K562 (cell line): Measurements from ENCODE around the gene ZCCHC14. TPM values are rescaled to one million over a fixed set of nuclear protein-coding genes. Genes with fewer than 3 reads are reported as not detected.

Experiments used
- ATF1 ChIP-seq, 2 experiments: fragments of 450-650 bp in 1 of 2; IDR thresholded peaks; 2 replicates each; pipeline ENCODE4 v1.6.1; 2016; ENCODE audit warnings: missing compliant biosample characterization in 1 of 2, missing genetic modification characterization in 1 of 2
- CREB3 ChIP-seq: fragments of 450-650 bp; conservative IDR thresholded peaks from 2 replicates; pipeline ENCODE4 v1.6.1; 2016; ENCODE audit warnings: missing genetic modification characterization, low read depth, mild to moderate bottlenecking, missing compliant biosample characterization, moderate library complexity
- CUX1 ChIP-seq: fragments of 200-800 bp; sonication (Bioruptor generic); IDR thresholded peaks from 2 replicates; pipeline ENCODE4 v1.6.1; 2016; ENCODE audit warnings: missing genetic modification characterization, missing compliant biosample characterization
- E2F6 ChIP-seq, 2 experiments: IDR thresholded peaks; 2 replicates each; pipeline ENCODE4 v1.6.1; 2011; ENCODE audit warnings: borderline replicate concordance in 1 of 2, control low read depth in 1 of 2, low read depth in 1 of 2, low read length in 1 of 2, mild to moderate bottlenecking in 1 of 2, mixed read lengths in 1 of 2, moderate library complexity in 1 of 2; ENCODE audit not compliant: insufficient read depth in 1 of 2, insufficient read length in 1 of 2, poor library complexity in 1 of 2, severe bottlenecking in 1 of 2; ENCODE audit errors: extremely low read depth in 1 of 2
- HDAC8 ChIP-seq: fragments of 450-650 bp; IDR thresholded peaks from 2 replicates; pipeline ENCODE4 v1.6.1; 2016; ENCODE audit warnings: mild to moderate bottlenecking, missing genetic modification characterization, moderate library complexity, missing compliant biosample characterization
- ID3 ChIP-seq, 2 experiments: fragments of 250-450 bp in 1 of 2; fragments of 450-650 bp in 1 of 2; sonication (Bioruptor Pico) in 1 of 2; IDR thresholded peaks; 2 replicates each; pipeline versions ENCODE4 v1.6.1 to v1.8.0; 2016 to 2021; ENCODE audit warnings: mild to moderate bottlenecking in 2 of 2, moderate library complexity in 2 of 2, missing compliant biosample characterization in 1 of 2, missing genetic modification characterization in 1 of 2
- L3MBTL2 ChIP-seq: fragments of 450-650 bp; IDR thresholded peaks from 2 replicates; pipeline ENCODE4 v1.6.1; 2016; ENCODE audit warnings: mild to moderate bottlenecking, moderate library complexity
- MYC ChIP-seq, 2 experiments: fragments of 250-450 bp in 1 of 2; sonication (Bioruptor Pico) in 1 of 2; IDR thresholded peaks; 2 replicates each; pipeline versions ENCODE4 v1.5.1 to v1.6.1; 2012 to 2021; ENCODE audit warnings: low read depth in 2 of 2, borderline replicate concordance in 1 of 2, improper control_type of control experiment in 1 of 2, low read length in 1 of 2, mild to moderate bottlenecking in 1 of 2, moderate library complexity in 1 of 2
- POLR2B ChIP-seq: fragments of 450-650 bp; IDR thresholded peaks from 2 replicates; pipeline ENCODE4 v1.6.1; 2018; ENCODE audit warnings: low read depth; ENCODE audit not compliant: partially characterized antibody
- RBM15 ChIP-seq: fragments of 200-400 bp; formaldehyde crosslinking; IDR thresholded peaks from 2 replicates; pipeline ENCODE4 v1.6.1; 2018; ENCODE audit warnings: mild to moderate bottlenecking, low read length, moderate library complexity; ENCODE audit not compliant: insufficient read depth
- RFX1 ChIP-seq: fragments of 450-650 bp; IDR thresholded peaks from 2 replicates; pipeline ENCODE4 v1.6.1; 2016; ENCODE audit warnings: mild to moderate bottlenecking, moderate library complexity
- SMARCA4 ChIP-seq: fragments of 450-650 bp; IDR thresholded peaks from 2 replicates; pipeline ENCODE4 v1.6.1; 2016
- SMARCE1 ChIP-seq: fragments of 450-650 bp; IDR thresholded peaks from 2 replicates; pipeline ENCODE4 v1.7.1; 2016; ENCODE audit warnings: mild to moderate bottlenecking
- SREBF2 ChIP-seq: sonication (generic); formaldehyde crosslinking; IDR thresholded peaks from 2 replicates; pipeline ENCODE4 v1.4.0; 2020; ENCODE audit warnings: mild to moderate bottlenecking, missing genetic modification reagents
- ZNF121 ChIP-seq: sonication (generic); formaldehyde crosslinking; conservative IDR thresholded peaks from 2 replicates; pipeline ENCODE4 v1.8.0; 2022; ENCODE audit warnings: missing genetic modification reagents
- ZNF24 ChIP-seq: fragments of 450-650 bp; IDR thresholded peaks from 2 replicates; pipeline ENCODE4 v1.6.1; 2016
- ZNF699 ChIP-seq: fragments of 250-450 bp; sonication (Bioruptor Pico); IDR thresholded peaks from 2 replicates; pipeline ENCODE4 v1.8.0; 2021; ENCODE audit warnings: mild to moderate bottlenecking, moderate library complexity; ENCODE audit not compliant: insufficient replicate concordance
- polyA plus RNA-seq, 8 experiments: library from polyadenylated mRNA; depleted of rRNA in 4 of 8; stranded (reverse) in 5 of 8; unstranded in 3 of 8; fragments of >200 nt; fragmentation: Nextera tagmentation in 2 of 8; fragmentation: Illumina TruSeq in 1 of 8; extraction: Ambion mirVana in 2 of 8; extraction: Trizol in 1 of 8; gene quantifications; 2 replicates each; pipeline versions ENCODE4 v1.2.1 to v1.2.3, GENCODE V29; 2011 to 2014; ENCODE audit warnings: inconsistent platforms in 1 of 8, missing spikeins in 1 of 8
- total RNA-seq, 7 experiments: library from RNA; depleted of rRNA in 6 of 7; stranded (reverse); fragments of >200 nt in 6 of 7; fragmentation: Illumina TruSeq in 2 of 7; extraction: Trizol in 2 of 7; gene quantifications; 2 replicates each; pipeline versions ENCODE4 v1.2.1 to v1.2.3, GENCODE V29; 2011 to 2021; ENCODE audit warnings: low replicate concordance in 1 of 7

The ZCCHC14 gene
- total and polyA plus RNA-seq, 9 of the 15 experiments (the other 6 are each of a cell fraction or from before 2014, with no cell fraction given), result 1.5 to 12.4 (median 2.9) TPM

GRCh38 chr16:87384162-87384874 is 108.5 kb downstream of the ZCCHC14 start (continued):
- TF ChIP-seq ID3 (CRISPR knock-in tag; IDR thresholded peaks at IDR 0.05) (no peak), ID3 (tag; IDR thresholded peaks at IDR 0.05) (0 out of 2 replicates have a peak, but pooled peaks have one; percentile 1), RBM15 (no peak), RFX1 (no peak), L3MBTL2 (peak; percentile 86), CREB3 (tag) (no peak), ZNF699 (CRISPR knock-in tag) (no peak), SREBF2 (no peak), POLR2B (peak; percentile 30), HDAC8 (no peak), ATF1 (CRISPR knock-in tag; IDR thresholded peaks at IDR 0.05) (no peak), ATF1 (tag; IDR thresholded peaks at IDR 0.05) (peak; percentile 54), MYC (IDR thresholded peaks at IDR 0.05; ENCODE audit: low read depth, low read length) (no peak; the same call in none of the 2 replicates), MYC (CRISPR knock-in tag; IDR thresholded peaks at IDR 0.05; ENCODE audit: borderline replicate concordance, low read depth) (no peak; the same call in 1 of the 2 replicates), CUX1 (no peak), E2F6 (IDR thresholded peaks at IDR 0.05; ENCODE audit: borderline replicate concordance in 1 of 2, extremely low read depth in 1 of 2, insufficient read depth in 1 of 2, insufficient read length in 1 of 2, low read depth in 1 of 2, low read length in 1 of 2, poor library complexity in 1 of 2, severe bottlenecking in 1 of 2) (peak; percentile 53 to 73), SMARCA4 (no peak), ZNF121 (CRISPR knock-in tag) (peak; percentile 99), ZNF24 (no peak), SMARCE1 (no peak)
